H1 (cell line): Measurements from ENCODE around the gene E2F3. TPM values are rescaled to one million over a fixed set of nuclear protein-coding genes. Genes with fewer than 3 reads are reported as not detected.

Source experiments
- CTCF ChIA-PET: fragments of 300-600 bp; sonication (Branson Sonifier 250); formaldehyde crosslinking; loops from one replicate; lab custom pipeline; 2021; ENCODE audit not compliant: partially characterized antibody; lab: Charles Lee
- POLR2A ChIA-PET: fragments of 300-600 bp; sonication (Branson Sonifier 250); formaldehyde crosslinking; loops from one replicate; lab custom pipeline; 2021; ENCODE audit warnings: inconsistent platforms; ENCODE audit not compliant: partially characterized antibody; lab: Charles Lee
- DNase-seq, 2 experiments: peaks; one replicate each; pipeline versions ENCODE4 v3.0.0 to v3.0.0-alpha.2; 2010 to 2022; ENCODE audit warnings: low spot score in 2 of 2, low read depth in 1 of 2, mixed read lengths in 1 of 2
- FAIRE-seq: peaks from 2 replicates; lab custom pipeline; 2011; peaks lifted over from hg19 to GRCh38; lab: Jason Lieb, UNC
- H2AFZ ChIP-seq: 2 replicates; pipeline ENCODE4 v1.8.1; 2012; ENCODE audit warnings: low read length, inconsistent platforms
- H2AK5ac ChIP-seq: 2 replicates; pipeline ENCODE4 v1.6.1; 2013; ENCODE audit warnings: low read depth, low read length
- H2BK120ac ChIP-seq: replicated peaks from 2 replicates; pipeline ENCODE3; 2013; ENCODE audit warnings: low read depth, low read length, inconsistent platforms
- H2BK12ac ChIP-seq: 2 replicates; pipeline ENCODE4 v1.6.1; 2013; ENCODE audit warnings: low read depth, low read length
- H2BK15ac ChIP-seq: 2 replicates; pipeline ENCODE4 v1.6.1; 2013; ENCODE audit warnings: low read length
- H2BK20ac ChIP-seq: 2 replicates; pipeline ENCODE4 v1.6.1; 2013; ENCODE audit warnings: low read length
- H2BK5ac ChIP-seq: 2 replicates; pipeline ENCODE4 v1.6.1; 2013; ENCODE audit warnings: low read depth, low read length
- H3K14ac ChIP-seq: 2 replicates; pipeline ENCODE4 v1.6.1; 2013; ENCODE audit warnings: inconsistent platforms; ENCODE audit not compliant: insufficient read length
- H3K18ac ChIP-seq: 2 replicates; pipeline ENCODE4 v1.6.1; 2013; ENCODE audit warnings: low read length; ENCODE audit errors: extremely low read depth
- H3K23ac ChIP-seq: 2 replicates; pipeline ENCODE4 v1.6.1; 2013; ENCODE audit warnings: inconsistent platforms; ENCODE audit not compliant: insufficient read length
- H3K23me2 ChIP-seq: 2 replicates; pipeline ENCODE4 v1.6.1; 2013; ENCODE audit warnings: low read depth, low read length
- H3K27ac ChIP-seq: 2 replicates; pipeline ENCODE4 v1.6.1; 2011; ENCODE audit warnings: low read depth, low read length, inconsistent platforms
- H3K27me3 ChIP-seq, 4 experiments: replicated peaks in 1 of 4; 1 replicate in 1 of 4; 2 replicates in 3 of 4; pipeline versions ENCODE4 v1.6.1 to v1.8.1; 2011 to 2013; ENCODE audit warnings: low read length in 3 of 4, mild to moderate bottlenecking in 3 of 4, inconsistent platforms in 2 of 4, mixed read lengths in 2 of 4, moderate library complexity in 1 of 4; ENCODE audit not compliant: control insufficient read depth in 3 of 4, insufficient read depth in 3 of 4; ENCODE audit errors: extremely low read depth in 1 of 4
- H3K36me3 ChIP-seq, 4 experiments: 2 replicates each; pipeline versions ENCODE4 v1.6.1 to v1.8.1; 2011 to 2013; ENCODE audit warnings: mild to moderate bottlenecking in 4 of 4, low read length in 3 of 4, moderate library complexity in 2 of 4, control low read depth in 1 of 4, inconsistent platforms in 1 of 4; ENCODE audit not compliant: insufficient read depth in 4 of 4, control insufficient read depth in 2 of 4
- H3K4ac ChIP-seq: replicated peaks from 2 replicates; pipeline ENCODE3; 2013; ENCODE audit warnings: low read length, low read depth, mixed read lengths, inconsistent platforms; ENCODE audit not compliant: insufficient read length
- H3K4me1 ChIP-seq, 4 experiments: replicated peaks in 1 of 4; 1 replicate in 1 of 4; 2 replicates in 3 of 4; pipeline versions ENCODE4 v1.6.1 to v1.8.1; 2011 to 2013; ENCODE audit warnings: low read length in 3 of 4, inconsistent platforms in 2 of 4, mixed read lengths in 1 of 4; ENCODE audit not compliant: insufficient read depth in 4 of 4, control insufficient read depth in 3 of 4
- H3K4me2 ChIP-seq, 2 experiments: 2 replicates each; pipeline versions ENCODE4 v1.6.1 to v1.8.1; 2011 to 2013; ENCODE audit warnings: low read depth in 2 of 2, low read length in 2 of 2, control low read depth in 1 of 2, inconsistent platforms in 1 of 2, mild to moderate bottlenecking in 1 of 2; ENCODE audit not compliant: insufficient read depth in 1 of 2
- H3K4me3 ChIP-seq, 4 experiments: fragments of 200-600, 300-600 bp in 1 of 4; sonication (generic), shearing (Covaris generic), sonication (Bioruptor Twin) in 1 of 4; 2 replicates each; pipeline versions ENCODE4 v1.5.1 to v1.8.1; 2011 to 2016; ENCODE audit warnings: low read length in 4 of 4, low read depth in 3 of 4, control low read depth in 2 of 4, inconsistent platforms in 2 of 4, mild to moderate bottlenecking in 2 of 4, mixed read lengths in 1 of 4, moderate library complexity in 1 of 4; ENCODE audit not compliant: insufficient read depth in 2 of 4; ENCODE audit errors: extremely low read depth in 1 of 4
- H3K56ac ChIP-seq: replicated peaks from 2 replicates; pipeline ENCODE3; 2013; ENCODE audit warnings: low read depth, mild to moderate bottlenecking, mixed read lengths, low read length, inconsistent platforms; ENCODE audit not compliant: insufficient read length
- H3K79me1 ChIP-seq: 2 replicates; pipeline ENCODE4 v1.6.1; 2013; ENCODE audit warnings: low read depth, low read length, control low read depth
- H3K79me2 ChIP-seq, 2 experiments: 2 replicates each; pipeline versions ENCODE4 v1.6.1 to v1.8.1; 2012 to 2013; ENCODE audit warnings: low read length in 2 of 2, mild to moderate bottlenecking in 2 of 2, inconsistent platforms in 1 of 2; ENCODE audit not compliant: insufficient read depth in 2 of 2, control insufficient read depth in 1 of 2
- H3K9ac ChIP-seq, 4 experiments: replicated peaks in 1 of 4; 1 replicate in 1 of 4; 2 replicates in 3 of 4; pipeline versions ENCODE4 v1.6.1 to v1.8.1; 2011 to 2013; ENCODE audit warnings: low read depth in 3 of 4, low read length in 3 of 4, control low read depth in 2 of 4, mild to moderate bottlenecking in 2 of 4, moderate library complexity in 2 of 4, inconsistent platforms in 1 of 4; ENCODE audit errors: extremely low read depth in 1 of 4
- H3K9me3 ChIP-seq, 2 experiments: 2 replicates each; pipeline versions ENCODE4 v1.6.1 to v1.8.1; 2012 to 2013; ENCODE audit warnings: mild to moderate bottlenecking in 2 of 2, moderate library complexity in 2 of 2, control low read depth in 1 of 2, inconsistent platforms in 1 of 2, low read depth in 1 of 2, low read length in 1 of 2, mixed read lengths in 1 of 2; ENCODE audit not compliant: insufficient read depth in 2 of 2
- H4K20me1 ChIP-seq, 2 experiments: replicated peaks in 1 of 2; 2 replicates each; pipeline versions ENCODE3 to v1.8.1; 2011 to 2013; ENCODE audit warnings: inconsistent platforms in 2 of 2, low read length in 2 of 2, mild to moderate bottlenecking in 1 of 2; ENCODE audit not compliant: insufficient read depth in 2 of 2, control insufficient read depth in 1 of 2
- H4K5ac ChIP-seq: 2 replicates; pipeline ENCODE4 v1.6.1; 2013; ENCODE audit warnings: low read length, low read depth, mixed read lengths, inconsistent platforms; ENCODE audit not compliant: insufficient read length
- H4K8ac ChIP-seq: 2 replicates; pipeline ENCODE4 v1.8.0; 2013; ENCODE audit warnings: mild to moderate bottlenecking, moderate library complexity, low read length, inconsistent platforms; ENCODE audit not compliant: insufficient read depth; ENCODE audit errors: extremely low read depth
- H4K91ac ChIP-seq: replicated peaks from 2 replicates; pipeline ENCODE3; 2013; ENCODE audit warnings: low read length, mixed read lengths, inconsistent platforms; ENCODE audit not compliant: insufficient read length
- BCL11A ChIP-seq, 2 experiments: IDR thresholded peaks; one replicate each; pipeline ENCODE4 v1.6.1; 2011; ENCODE audit warnings: low read depth in 2 of 2, low read length in 2 of 2, mild to moderate bottlenecking in 2 of 2
- POU5F1 ChIP-seq: IDR thresholded peaks from 2 replicates; pipeline ENCODE4 v1.6.1; 2011; ENCODE audit warnings: low read depth, mild to moderate bottlenecking, low read length, moderate library complexity
- SIRT6 ChIP-seq: IDR thresholded peaks from one replicate; pipeline ENCODE4 v1.7.1; 2012; ENCODE audit warnings: low read length, inconsistent platforms
- WGBS, 2 experiments: shearing (Covaris generic) in 1 of 2; methylation state at CpG; one replicate each; pipeline versions ENCODE4 v1.1.6 to v1.1.7; 2013 to 2015; ENCODE audit warnings: low lambda C conversion rate in 2 of 2, mixed read lengths in 2 of 2, inconsistent platforms in 1 of 2, low coverage in 1 of 2, missing lambda C conversion rate in 1 of 2; ENCODE audit not compliant: insufficient replicate concordance in 2 of 2, insufficient coverage in 1 of 2, insufficient read length in 1 of 2; ENCODE audit errors: extremely low coverage in 1 of 2, missing lambda C conversion rate in 1 of 2; 5-methylcytosine and 5-hydroxymethylcytosine counted together
- polyA plus RNA-seq, 7 experiments: library from polyadenylated mRNA; depleted of rRNA in 3 of 7; stranded (reverse) in 5 of 7; unstranded in 2 of 7; fragments of >200 nt in 5 of 7; fragments of 200-250 nt in 2 of 7; gene quantifications; 1 replicate in 5 of 7; 2 replicates in 1 of 7; 4 replicates in 1 of 7; pipeline versions ENCODE4 v1.2.1 to v1.2.3, GENCODE V29; 2011 to 2013; ENCODE audit warnings: missing spikeins in 2 of 7, mixed read lengths in 2 of 7
- total RNA-seq: library from RNA; stranded (reverse); fragmentation: NEBNext Ultra II Directional; extraction: Animal tissue kit (Norgen Biotek cat#: 25700); gene quantifications from 2 replicates; pipeline ENCODE4 v1.2.1, GENCODE V29; 2021

The E2F3 gene
- total and polyA plus RNA-seq, 2 of the 8 experiments (the other 6 are each of a cell fraction or from before 2014, with no cell fraction given): 14.9 to 42.2 TPM

DNA sequence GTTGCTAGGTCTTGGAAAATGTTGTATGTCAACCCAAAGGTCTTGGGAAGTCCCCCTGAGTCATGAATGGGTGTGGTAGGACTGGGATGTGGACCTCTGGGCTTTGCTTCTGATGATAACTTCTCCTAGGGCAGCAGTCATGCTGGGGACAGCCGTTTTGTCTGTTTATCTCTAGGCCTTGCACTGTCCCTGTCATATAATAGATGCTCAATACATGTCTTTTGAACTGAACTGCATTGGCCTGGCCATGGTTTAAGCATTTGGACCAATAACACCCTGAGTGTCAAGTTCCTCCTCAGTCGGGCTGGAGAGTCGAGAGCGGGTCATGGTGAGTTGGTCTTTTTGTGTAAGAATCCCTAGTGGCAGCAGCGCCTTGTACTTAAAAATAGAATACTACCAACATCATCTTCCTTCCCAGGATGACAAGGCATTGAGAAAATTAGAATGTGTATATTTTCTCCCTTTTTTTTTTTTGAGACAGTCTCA is 43.1 kb downstream of the E2F3 start:
- H3K18ac ChIP-seq: no peak overlapping the region
- no peak overlapping the region for H2BK15ac ChIP-seq
- WGBS, 2 experiments: 91% methylated on average over 5 of the region's 5 CpGs; no CpG with 5 or more reads in 1 of the 2 experiments
- no peak overlapping the region for H3K56ac ChIP-seq
- no peaks in the 10 kb centered on the region for H3K23me2 ChIP-seq
- peaks cover 9 to 95% of the 10 kb centered on the region in 2 experiments for H3K79me2 ChIP-seq
- H3K9me3 ChIP-seq: no peaks in the 10 kb centered on the region
- H3K23ac ChIP-seq: no peak overlapping the region
- no peak overlapping the region for H2BK20ac ChIP-seq
- no peak overlapping the region for H4K5ac ChIP-seq
- H3K4me1 ChIP-seq: peaks cover 0 to 9% (median 5%) of the 10 kb centered on the region in 4 experiments; a peak in 5 of 7 replicates
- POLR2A ChIA-PET: interaction anchor here (2.6 kb wide), 2 partner anchors 40 to 42 kb away, joined by 9 to 10 read pairs; no protein-coding TSS in a partner anchor
- no peaks in the 10 kb centered on the region for H3K27me3 ChIP-seq
- H3K79me1 ChIP-seq: peaks cover 8% of the 10 kb centered on the region
- H2BK120ac ChIP-seq: no peak overlapping the region
- H3K14ac ChIP-seq: no peak overlapping the region
- H4K20me1 ChIP-seq: peaks cover 8 to 18% of the 10 kb centered on the region in 2 experiments
- no peak overlapping the region for H4K8ac ChIP-seq
- no peak overlapping the region for H2AFZ ChIP-seq
- CTCF ChIA-PET: interaction anchor here (1.3 to 1.4 kb wide), 2 partner anchors 27 to 40 kb away, joined by 3 to 4 read pairs; no protein-coding TSS in a partner anchor
- H3K36me3 ChIP-seq: peaks cover 0 to 5% (median 0%) of the 10 kb centered on the region in 4 experiments; a peak in 4 of 8 replicates
- no peak overlapping the region for H3K4me3 ChIP-seq
- no peak overlapping the region for H2BK5ac ChIP-seq
- H4K91ac ChIP-seq: no peak overlapping the region
- no peak for DNase-seq
- H3K4me2 ChIP-seq: no peak overlapping the region
- H3K9ac ChIP-seq: no peak overlapping the region; a peak in 1 of 7 replicates
- no peak overlapping the region for H3K4ac ChIP-seq
- H3K27ac ChIP-seq: no peak overlapping the region
- no peak for FAIRE-seq
- H2BK12ac ChIP-seq: no peak overlapping the region
- no peak overlapping the region for H2AK5ac ChIP-seq
- TF ChIP-seq BCL11A (IDR thresholded peaks at IDR 0.05; ENCODE audit: low read depth in 2 of 2, low read length in 2 of 2) (no peak), POU5F1 (no peak), SIRT6 (no peak)
